Spleen (tissue), 11 donors: Measurements from ENCODE around the gene RESP18. TPM values are rescaled to one million over a fixed set of nuclear protein-coding genes. Genes with fewer than 3 reads are reported as not detected.
"Not testable (repeated sequence)": the region's sequence is repeated elsewhere in the genome, so short reads cannot be mapped to it uniquely, and the experiment has no call there.

Experiments used
- DNase-seq: peaks from one replicate; pipeline ENCODE4 v3.0.0-alpha.2; 2020
- H3K27ac ChIP-seq, 8 donors: fragments of 200-600 bp; sonication (generic) in 7 of 8; 1 replicate in 4 of 8; 2 replicates in 4 of 8; pipeline versions ENCODE4 v1.5.0 to v1.8.0; 2016 to 2021; ENCODE audit warnings: inconsistent platforms in 4 of 8, mild to moderate bottlenecking in 4 of 8, moderate library complexity in 1 of 8
- H3K27me3 ChIP-seq, 7 donors: fragments of 200-600 bp; sonication (generic) in 6 of 7; replicated peaks in 1 of 7; 1 replicate in 4 of 7; 2 replicates in 3 of 7; pipeline versions ENCODE4 v1.5.0 to v1.8.0; 2016 to 2021; ENCODE audit warnings: inconsistent platforms in 3 of 7, mild to moderate bottlenecking in 1 of 7
- H3K36me3 ChIP-seq, 6 donors: fragments of 200-600 bp; sonication (generic) in 5 of 6; 1 replicate in 4 of 6; 2 replicates in 2 of 6; pipeline versions ENCODE4 v1.5.0 to v1.8.0; 2016 to 2021; ENCODE audit warnings: inconsistent platforms in 2 of 6
- H3K4me1 ChIP-seq, 6 donors: fragments of 200-600 bp; sonication (generic) in 5 of 6; 1 replicate in 3 of 6; 2 replicates in 3 of 6; pipeline versions ENCODE4 v1.5.0 to v1.8.0; 2016 to 2021; ENCODE audit warnings: inconsistent platforms in 3 of 6
- H3K4me3 ChIP-seq, 8 donors: fragments of 200-600 bp; sonication (generic) in 7 of 8; 1 replicate in 4 of 8; 2 replicates in 4 of 8; pipeline versions ENCODE4 v1.5.0 to v1.8.0; 2016 to 2021; ENCODE audit warnings: inconsistent platforms in 4 of 8, mild to moderate bottlenecking in 4 of 8, moderate library complexity in 2 of 8
- H3K9me3 ChIP-seq, 8 donors: fragments of 200-600 bp; sonication (generic) in 7 of 8; 1 replicate in 4 of 8; 2 replicates in 4 of 8; pipeline versions ENCODE4 v1.5.0 to v1.8.0; 2016 to 2021; ENCODE audit warnings: inconsistent platforms in 4 of 8
- CTCF ChIP-seq, 11 experiments: fragments of 200-600 bp in 7 of 11; fragments of 450-650 bp in 4 of 11; sonication (generic) in 4 of 11; IDR thresholded peaks in 8 of 11; conservative IDR thresholded peaks in 3 of 11; 1 replicate in 7 of 11; 2 replicates in 4 of 11; pipeline versions ENCODE4 v1.4.0 to v1.8.0; 2016 to 2021; ENCODE audit warnings: antibody characterized with exemption in 11 of 11, inconsistent platforms in 4 of 11, mild to moderate bottlenecking in 1 of 11
- POLR2A ChIP-seq, 3 donors: fragments of 450-650 bp; IDR thresholded peaks; one replicate each; pipeline ENCODE4 v1.5.1; 2017; ENCODE audit warnings: antibody characterized with exemption in 3 of 3, mild to moderate bottlenecking in 1 of 3
- POLR2AphosphoS5 ChIP-seq, 3 donors: sonication (generic); formaldehyde crosslinking; IDR thresholded peaks; one replicate each; pipeline ENCODE4 v1.5.1; 2017; ENCODE audit warnings: antibody characterized with exemption in 3 of 3
- whole genome bisulfite sequencing, 5 donors: extraction: QIAGEN DNeasy Blood & Tissue Kit in 3 of 5; methylation state at CpG; one replicate each; pipeline versions ENCODE4 v1.1.5 to v1.1.7; 2013 to 2018; 5-methylcytosine and 5-hydroxymethylcytosine counted together
- intact Hi-C: fragments of 100-400 bp; cut with DNase I; formaldehyde crosslinking; loops from one replicate; pipeline ENCODE4 v1.15.0; 2023; ENCODE audit warnings: low total_unique reads
- polyA plus RNA-seq, 3 donors: library from polyadenylated mRNA; stranded (reverse); fragments of 200-250 nt; gene quantifications; one replicate each; pipeline ENCODE4 v1.2.1, GENCODE V29; 2013
- total RNA-seq, 7 donors: library from RNA; depleted of rRNA in 3 of 7; stranded (reverse); fragments of >200 nt in 3 of 7; fragmentation: NEBNext Ultra II Directional in 4 of 7; extraction: Animal tissue kit (Norgen Biotek cat#: 25700) in 4 of 7; gene quantifications; one replicate each; pipeline versions ENCODE4 v1.1.0 to v1.2.1, GENCODE V29; 2016 to 2021
- donor health status: healthy with polysubstance abuse.
- donor health status: DM: no; HTN: no; CAD: no; lungs with moderate emphysema.
- donor health status: DM: no; HTN: no; CAD: no.
- donor health status: Bipolar disorder and iron deficiency.
- donor health status: healthy.
- donor health status: DM: no; HTN: no; CAD: no.
- donor health status: DM: yes; HTN: yes; CAD: no.

Gene RESP18
- total and polyA plus RNA-seq, 10 donors, result 0.83 TPM; not detected in 9

GRCh38 chr2:219325657-219326315, 6.8 kb downstream of the RESP18 start:
- no peak overlapping the region for H3K4me3 ChIP-seq
- 54 to 63% (median 58%) methylated on average over 9 of the region's 9 CpGs for WGBS, 5 donors
- DNase-seq, result no peak
- no peaks in the 10 kb centered on the region for H3K9me3 ChIP-seq
- intact Hi-C loops, result no loop called here
- H3K27me3 ChIP-seq, result peaks cover 0 to 84% (median 0%) of the 10 kb centered on the region in 7 donors
- TF ChIP-seq POLR2A (IDR thresholded peaks at IDR 0.05) (no peak), CTCF (IDR thresholded peaks at IDR 0.05 in 8 of 11, conservative IDR thresholded peaks at IDR 0.05 in 3 of 11) (no peak), POLR2AphosphoS5 (IDR thresholded peaks at IDR 0.05) (no peak)
- H3K36me3 ChIP-seq, result no peaks in the 10 kb centered on the region
- no peak overlapping the region for H3K27ac ChIP-seq
- peaks cover 0 to 6% (median 0%) of the 10 kb centered on the region in 6 donors for H3K4me1 ChIP-seq

GRCh38 chr2:219325136-219325535, 7.4 kb downstream of the RESP18 start:
- WGBS, 5 donors, result 81 to 90% (median 89%) methylated on average over 4 of the region's 4 CpGs
- TF ChIP-seq POLR2AphosphoS5 (IDR thresholded peaks at IDR 0.05), result no peak
- TF ChIP-seq CTCF (IDR thresholded peaks at IDR 0.05 in 8 of 11, conservative IDR thresholded peaks at IDR 0.05 in 3 of 11), result no peak
- no peak for TF ChIP-seq POLR2A (IDR thresholded peaks at IDR 0.05)
- H3K36me3 ChIP-seq, result no peaks in the 10 kb centered on the region
- H3K4me3 ChIP-seq, result no peak overlapping the region
- peaks cover 0 to 10% (median 2%) of the 10 kb centered on the region in 6 donors for H3K4me1 ChIP-seq
- no peak overlapping the region for H3K27ac ChIP-seq
- H3K9me3 ChIP-seq, result no peaks in the 10 kb centered on the region
- intact Hi-C loops, result no loop called here
- DNase-seq, result no peak
- H3K27me3 ChIP-seq, result peaks cover 0 to 84% (median 0%) of the 10 kb centered on the region in 7 donors

- H3K36me3 ChIP-seq, result no peaks in the 10 kb centered on the region
- H3K4me3 ChIP-seq, result no peak overlapping the region
- intact Hi-C loops, result no loop called here
- H3K9me3 ChIP-seq, result no peaks in the 10 kb centered on the region
- WGBS, 5 donors, result 55 to 68% (median 63%) methylated on average over 4 of the region's 4 CpGs
- peaks cover 0 to 80% (median 0%) of the 10 kb centered on the region in 7 donors for H3K27me3 ChIP-seq
- TF ChIP-seq CTCF (IDR thresholded peaks at IDR 0.05 in 8 of 11, conservative IDR thresholded peaks at IDR 0.05 in 3 of 11) (no peak), POLR2A (IDR thresholded peaks at IDR 0.05) (no peak)
- peaks cover 0 to 10% (median 2%) of the 10 kb centered on the region in 6 donors for H3K4me1 ChIP-seq
- no peak overlapping the region for H3K27ac ChIP-seq
- no peak for DNase-seq
These were observed 9.1 kb downstream of the RESP18 start for GRCh38 chr2:219323434-219323833.

- intact Hi-C loops, result no loop called here
- H3K4me3 ChIP-seq, result no peak overlapping the region
- no peak for DNase-seq
- H3K27ac ChIP-seq, result no peak overlapping the region
- H3K9me3 ChIP-seq, result no peaks in the 10 kb centered on the region
- peaks cover 0 to 57% (median 8%) of the 10 kb centered on the region in 7 donors for H3K27me3 ChIP-seq
- no peaks in the 10 kb centered on the region for H3K36me3 ChIP-seq
- no peak for TF ChIP-seq POLR2A (IDR thresholded peaks at IDR 0.05)
- no peak for TF ChIP-seq POLR2AphosphoS5 (IDR thresholded peaks at IDR 0.05)
- no peak for TF ChIP-seq CTCF (IDR thresholded peaks at IDR 0.05 in 8 of 11, conservative IDR thresholded peaks at IDR 0.05 in 3 of 11)
- 90 to 95% (median 92%) methylated on average over 16 of the region's 16 CpGs for WGBS, 5 donors
- no peaks in the 10 kb centered on the region for H3K4me1 ChIP-seq
These were observed 17.6 kb downstream of the RESP18 start for GRCh38 chr2:219314804-219315468.

GRCh38 chr2:219312683-219313263, 19.8 kb downstream of the RESP18 start:
- DNase-seq, H3K36me3 ChIP-seq, H3K27ac ChIP-seq, H3K9me3 ChIP-seq, H3K4me3 ChIP-seq, intact Hi-C loops: not testable (repeated sequence)
- WGBS, 5 donors, result 82 to 93% (median 91%) methylated on average over 30 to 49 of the region's 49 CpGs
- Histone ChIP-seq H3K27me3 (peaks cover 6 to 60% (median 28%) of the 10 kb centered on the region in 7 donors), H3K4me1 (peaks cover 0 to 14% (median 2%) of the 10 kb centered on the region in 6 donors)
